Hepatocyte (in vitro differentiated cells): ENCODE measurements around the gene ARHGAP10. TPM values are rescaled to one million over a fixed set of nuclear protein-coding genes. Genes with fewer than 3 reads are reported as not detected.

Experiments used
- DNase-seq: peaks from one replicate; pipeline ENCODE4 v3.0.0-alpha.2; 2016; ENCODE audit warnings: low spot score
- H2AFZ ChIP-seq: fragments of 200-600 bp; sonication (generic); 2 replicates; pipeline ENCODE4 v1.6.0; 2016; ENCODE audit warnings: antibody characterized with exemption, mild to moderate bottlenecking
- H3K27ac ChIP-seq: fragments of 200-600 bp; sonication (generic); 2 replicates; pipeline ENCODE4 v1.5.1; 2016; ENCODE audit warnings: mild to moderate bottlenecking
- H3K27me3 ChIP-seq: fragments of 200-600 bp; sonication (generic); 2 replicates; pipeline ENCODE4 v1.6.1; 2016
- H3K36me3 ChIP-seq: fragments of 200-600 bp; sonication (generic); replicated peaks from 2 replicates; pipeline ENCODE4 v1.5.1; 2016; ENCODE audit warnings: low read depth; ENCODE audit not compliant: insufficient read depth
- H3K4me1 ChIP-seq: fragments of 200-600 bp; sonication (generic); 2 replicates; pipeline ENCODE4 v1.5.1; 2016; ENCODE audit warnings: mild to moderate bottlenecking, moderate library complexity; ENCODE audit not compliant: insufficient read depth
- H3K4me2 ChIP-seq: fragments of 200-600 bp; sonication (generic); 2 replicates; pipeline ENCODE4 v1.6.0; 2016
- H3K4me3 ChIP-seq: fragments of 200-600 bp; sonication (generic); 2 replicates; pipeline ENCODE4 v1.5.1; 2016; ENCODE audit warnings: mild to moderate bottlenecking
- H3K79me2 ChIP-seq: fragments of 200-600 bp; sonication (generic); 2 replicates; pipeline ENCODE4 v1.6.0; 2017; ENCODE audit warnings: mild to moderate bottlenecking
- H3K9me2 ChIP-seq: fragments of 200-600 bp; sonication (generic); replicated peaks from 2 replicates; pipeline ENCODE4 v1.6.0; 2017; ENCODE audit warnings: mild to moderate bottlenecking; ENCODE audit not compliant: insufficient read depth
- H3K9me3 ChIP-seq: fragments of 200-600 bp; sonication (generic); 2 replicates; pipeline ENCODE4 v1.5.1; 2016; ENCODE audit warnings: low read depth, mild to moderate bottlenecking
- H4K20me1 ChIP-seq: fragments of 200-600 bp; sonication (generic); 2 replicates; pipeline ENCODE4 v1.6.0; 2016; ENCODE audit warnings: mild to moderate bottlenecking; ENCODE audit not compliant: insufficient read depth, poor library complexity, severe bottlenecking
- CTCF ChIP-seq: fragments of 200-600 bp; sonication (generic); IDR thresholded peaks from 2 replicates; pipeline ENCODE4 v1.5.1; 2016; ENCODE audit warnings: antibody characterized with exemption, mild to moderate bottlenecking; ENCODE audit not compliant: poor library complexity
- EZH2 ChIP-seq: fragments of 200-600 bp; sonication (generic); IDR thresholded peaks from 2 replicates; pipeline ENCODE4 v1.6.1; 2016; ENCODE audit warnings: antibody characterized with exemption, mild to moderate bottlenecking, borderline replicate concordance
- EZH2phosphoT487 ChIP-seq: fragments of 200-600 bp; sonication (generic); IDR thresholded peaks from one replicate; pipeline ENCODE4 v1.6.1; 2018; ENCODE audit warnings: antibody characterized with exemption, mild to moderate bottlenecking, low read depth, moderate library complexity; ENCODE audit not compliant: unreplicated experiment, severe bottlenecking
- WGBS: methylation state at CpG from one replicate; pipeline ENCODE4 v1.1.6; 2016; ENCODE audit warnings: low lambda C conversion rate; ENCODE audit errors: missing lambda C conversion rate; 5-methylcytosine and 5-hydroxymethylcytosine counted together
- polyA plus RNA-seq: library from polyadenylated mRNA; unstranded; fragments of >200 nt; fragmentation: Nextera tagmentation; extraction: Ambion mirVana; gene quantifications from 2 replicates; pipeline ENCODE4 v1.2.1, GENCODE V29; 2016
- total RNA-seq: library from RNA; depleted of rRNA; stranded (reverse); fragments of >200 nt; gene quantifications from 2 replicates; pipeline ENCODE4 v1.2.3, GENCODE V29; 2014

ARHGAP10 gene
- total and polyA plus RNA-seq, 2 experiments from 2014 or later: 16.8 to 23.4 TPM

- DNase-seq: no peak
- no peaks in the 10 kb centered on the region for H3K9me2 ChIP-seq
- H3K27ac ChIP-seq: no peak overlapping the region
- H3K27me3 ChIP-seq: no peaks in the 10 kb centered on the region
- no peak overlapping the region for H3K4me3 ChIP-seq
- H3K4me2 ChIP-seq: no peak overlapping the region
- no peaks in the 10 kb centered on the region for H3K79me2 ChIP-seq
- H3K4me1 ChIP-seq: peaks cover 15% of the 10 kb centered on the region
- WGBS: 78% methylated on average over 1 of the region's 1 CpG
- no peaks in the 10 kb centered on the region for H3K9me3 ChIP-seq
- TF ChIP-seq EZH2phosphoT487 (no peak), EZH2 (no peak), CTCF (no peak)
- H3K36me3 ChIP-seq: no peaks in the 10 kb centered on the region
- no peak overlapping the region for H2AFZ ChIP-seq
- no peaks in the 10 kb centered on the region for H4K20me1 ChIP-seq
Measured at GRCh38 chr4:147929746-147930145, 197.9 kb downstream of the ARHGAP10 start.

- Histone ChIP-seq H3K4me3 (no peak overlapping the region), H3K9me3 (no peaks in the 10 kb centered on the region), H3K79me2 (no peaks in the 10 kb centered on the region), H3K4me1 (peaks cover 7% of the 10 kb centered on the region), H3K4me2 (no peak overlapping the region), H3K27me3 (no peaks in the 10 kb centered on the region), H3K36me3 (no peaks in the 10 kb centered on the region), H3K9me2 (no peaks in the 10 kb centered on the region), H4K20me1 (no peaks in the 10 kb centered on the region), H2AFZ (no peak overlapping the region), H3K27ac (no peak overlapping the region)
- WGBS: 86% methylated on average over 4 of the region's 4 CpGs
- TF ChIP-seq CTCF (no peak), EZH2phosphoT487 (no peak)
- no peak for DNase-seq
Measured at GRCh38 chr4:147933316-147933715, 201.4 kb downstream of the ARHGAP10 start.

- peaks cover 5% of the 10 kb centered on the region for H3K4me1 ChIP-seq
- no peaks in the 10 kb centered on the region for H3K9me3 ChIP-seq
- H3K27ac ChIP-seq: no peak overlapping the region
- H4K20me1 ChIP-seq: no peaks in the 10 kb centered on the region
- H3K4me2 ChIP-seq: no peak overlapping the region
- no peaks in the 10 kb centered on the region for H3K79me2 ChIP-seq
- no peaks in the 10 kb centered on the region for H3K27me3 ChIP-seq
- 98% methylated on average over 3 of the region's 3 CpGs for WGBS
- no peaks in the 10 kb centered on the region for H3K9me2 ChIP-seq
- H3K4me3 ChIP-seq: no peak overlapping the region
- DNase-seq: no peak
- no peak for TF ChIP-seq CTCF
- TF ChIP-seq EZH2phosphoT487: no peak
- TF ChIP-seq EZH2: no peak
- no peak overlapping the region for H2AFZ ChIP-seq
- no peaks in the 10 kb centered on the region for H3K36me3 ChIP-seq
Measured at GRCh38 chr4:147933779-147934178, 201.9 kb downstream of the ARHGAP10 start.

- H4K20me1 ChIP-seq: no peaks in the 10 kb centered on the region
- no peaks in the 10 kb centered on the region for H3K36me3 ChIP-seq
- H3K9me2 ChIP-seq: no peaks in the 10 kb centered on the region
- no peaks in the 10 kb centered on the region for H3K79me2 ChIP-seq
- H3K4me2 ChIP-seq: no peak overlapping the region
- no peak for DNase-seq
- H3K9me3 ChIP-seq: no peaks in the 10 kb centered on the region
- no peak overlapping the region for H2AFZ ChIP-seq
- no peak overlapping the region for H3K4me3 ChIP-seq
- no peaks in the 10 kb centered on the region for H3K27me3 ChIP-seq
- no peak overlapping the region for H3K27ac ChIP-seq
- peaks cover 11% of the 10 kb centered on the region for H3K4me1 ChIP-seq
- WGBS: 85% methylated on average over 5 of the region's 5 CpGs
- TF ChIP-seq CTCF (no peak), EZH2 (no peak), EZH2phosphoT487 (no peak)
Measured at GRCh38 chr4:147938496-147938895, 206.6 kb downstream of the ARHGAP10 start.
